ENCODE results near the gene BICRAL.
"Not testable (repeated sequence)": the region's sequence is repeated elsewhere in the genome, so short reads cannot be mapped to it uniquely, and the experiment has no call there.

The BICRAL gene

DNA sequence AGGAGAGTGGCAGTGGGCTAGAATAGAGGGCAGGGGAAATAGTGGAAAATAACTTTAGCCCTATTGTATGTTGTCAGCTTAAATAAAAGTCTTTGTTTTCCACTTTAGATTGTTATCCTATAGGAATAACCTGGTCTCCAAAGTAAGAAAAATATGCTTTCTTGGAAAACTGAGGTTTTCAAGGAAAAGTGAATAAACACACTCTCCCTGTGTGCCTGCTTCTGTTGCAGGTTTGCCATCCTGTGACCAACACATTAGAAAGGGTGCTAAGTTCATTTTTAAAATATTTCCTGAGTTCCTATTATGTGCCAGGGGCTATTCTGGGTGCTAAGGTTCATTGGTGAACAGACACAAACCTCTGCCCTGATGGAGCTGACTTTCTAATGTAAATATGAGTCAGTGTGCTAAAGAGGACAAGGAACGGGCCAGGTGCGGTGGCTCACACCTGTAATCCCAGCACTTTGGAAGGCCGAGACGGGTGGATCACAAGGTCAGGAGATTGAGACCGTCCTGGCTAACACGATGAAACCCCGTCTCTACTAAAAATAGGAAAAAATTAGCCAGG, 23.5 kb downstream of the BICRAL start:
- peaks cover 8% of the 10 kb centered on the region for H3K36me3 Mint-ChIP-seq (ENCODE audit: low read depth)
- no peaks in the 10 kb centered on the region for H3K4me1 Mint-ChIP-seq (ENCODE audit: low read depth)
- H3K4me3 Mint-ChIP-seq, result no peak overlapping the region
- no peak overlapping the region for H3K27ac Mint-ChIP-seq
- no peaks in the 10 kb centered on the region for H3K9me3 Mint-ChIP-seq
- H3K27me3 Mint-ChIP-seq, result no peaks in the 10 kb centered on the region

DNA sequence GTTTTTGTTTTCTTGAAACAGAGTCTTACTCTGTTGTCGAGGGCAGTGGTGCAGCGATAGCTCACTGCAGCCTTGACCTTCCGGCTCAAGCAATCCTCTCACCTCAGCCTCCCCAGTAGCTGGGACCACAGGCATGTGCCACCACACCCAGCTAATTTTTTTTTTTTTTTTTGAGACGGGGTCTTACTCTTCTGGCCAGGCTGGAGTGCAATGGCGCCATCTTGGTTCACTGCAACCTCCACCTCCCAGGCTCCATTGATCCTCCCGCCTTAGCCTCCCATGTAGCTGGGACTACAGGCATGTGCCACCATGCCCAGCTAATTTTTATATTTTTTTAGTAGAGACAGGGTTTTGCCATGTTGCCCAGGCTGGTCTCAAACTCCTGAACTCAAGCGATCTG, 24.5 kb downstream of the BICRAL start:
- not testable (repeated sequence) for H3K27me3 Mint-ChIP-seq

DNA sequence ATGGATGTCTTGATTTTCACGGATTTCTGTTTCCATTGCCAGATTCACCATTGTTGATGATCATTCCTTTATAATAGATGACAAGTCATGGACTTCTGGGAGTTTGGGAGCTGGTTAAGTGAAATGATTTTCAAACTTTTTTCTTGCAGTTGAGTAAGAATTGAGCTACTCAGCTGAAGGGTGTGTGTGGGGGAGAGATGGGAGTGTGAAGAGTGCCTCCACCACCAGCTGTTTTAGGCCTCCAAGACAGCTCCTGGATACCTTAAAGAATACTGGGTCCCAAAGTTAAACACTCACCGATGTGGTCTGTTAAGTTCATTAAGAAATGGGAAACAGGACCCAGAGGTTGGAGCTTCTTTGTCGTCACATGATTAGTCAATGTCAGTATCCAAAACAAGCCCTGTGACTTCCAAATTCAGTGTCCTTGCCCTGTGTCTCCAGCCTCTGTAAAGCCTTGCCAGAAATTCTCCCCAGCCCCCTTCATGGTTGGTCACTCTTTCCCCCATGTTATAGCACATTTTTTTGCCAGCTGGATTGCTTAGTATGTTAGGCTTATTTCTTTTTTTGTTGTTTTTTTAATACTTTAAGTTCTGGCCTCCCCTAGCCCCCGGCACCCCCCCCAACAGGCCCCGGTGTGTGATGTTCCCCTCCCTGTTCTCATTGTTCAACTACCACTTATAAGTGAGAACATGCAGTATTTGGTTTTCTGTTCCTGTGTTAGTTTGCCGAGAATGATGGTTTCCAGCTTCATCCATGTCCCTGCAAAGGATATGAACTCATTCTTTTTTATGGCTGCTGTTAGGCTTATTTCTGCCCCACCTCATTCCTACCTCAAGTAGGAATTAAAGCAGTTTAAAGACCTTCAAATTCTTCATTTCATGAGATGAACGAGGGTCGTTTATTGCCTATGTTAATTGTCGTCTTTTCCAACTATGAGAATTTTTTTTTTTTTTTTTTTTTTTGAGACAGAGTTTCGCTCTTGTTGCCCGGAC, 26.9 kb downstream of the BICRAL start:
- Mint-ChIP-seq H3K4me1 (ENCODE audit: low read depth) (peaks cover 20% of the 10 kb centered on the region), H3K27ac (no peak overlapping the region)

More for the DNA sequence above, 24.5 kb downstream of the BICRAL start:
- not testable (repeated sequence) for H3K4me3 Mint-ChIP-seq; H3K27ac Mint-ChIP-seq; H3K36me3 Mint-ChIP-seq (ENCODE audit: low read depth); H3K4me1 Mint-ChIP-seq (ENCODE audit: low read depth); H3K9me3 Mint-ChIP-seq

DNA sequence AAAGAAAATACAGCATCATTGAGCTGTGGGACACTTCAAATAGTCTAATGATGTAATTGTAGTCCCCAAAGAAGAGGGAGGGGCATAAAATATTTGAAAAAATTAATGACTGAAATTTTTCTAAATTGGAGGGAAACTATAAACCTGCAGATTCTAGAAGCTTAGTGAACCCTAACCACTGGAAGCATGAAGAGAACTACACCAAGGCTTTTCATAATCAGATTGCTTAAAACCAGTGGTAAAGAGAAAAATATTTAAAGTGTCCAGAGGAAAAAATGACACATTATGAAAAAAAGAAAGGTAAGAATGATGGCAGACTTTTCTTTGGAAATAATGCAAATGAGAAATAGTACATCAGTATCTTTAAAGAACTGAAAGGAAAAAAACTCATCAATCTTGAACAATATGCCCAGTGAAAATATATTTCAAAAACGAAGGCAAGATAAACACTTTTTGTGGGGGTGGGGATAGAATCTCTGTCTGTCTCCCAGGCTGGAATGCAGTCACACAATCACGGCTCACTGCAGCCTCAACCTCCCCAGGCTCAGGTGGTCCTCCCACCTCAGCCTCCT, 31.3 kb downstream of the BICRAL start:
- Mint-ChIP-seq H3K4me1 (ENCODE audit: low read depth) (peaks cover 27% of the 10 kb centered on the region), H3K9me3 (no peaks in the 10 kb centered on the region), H3K27me3 (no peaks in the 10 kb centered on the region), H3K27ac (peak overlapping the region; percentile 82), H3K4me3 (no peak overlapping the region), H3K36me3 (ENCODE audit: low read depth) (peaks cover 19% of the 10 kb centered on the region)

More for the DNA sequence above, 26.9 kb downstream of the BICRAL start:
- no peak overlapping the region for H3K4me3 Mint-ChIP-seq
- no peaks in the 10 kb centered on the region for H3K9me3 Mint-ChIP-seq
- peaks cover 16% of the 10 kb centered on the region for H3K36me3 Mint-ChIP-seq (ENCODE audit: low read depth)
- no peaks in the 10 kb centered on the region for H3K27me3 Mint-ChIP-seq

DNA sequence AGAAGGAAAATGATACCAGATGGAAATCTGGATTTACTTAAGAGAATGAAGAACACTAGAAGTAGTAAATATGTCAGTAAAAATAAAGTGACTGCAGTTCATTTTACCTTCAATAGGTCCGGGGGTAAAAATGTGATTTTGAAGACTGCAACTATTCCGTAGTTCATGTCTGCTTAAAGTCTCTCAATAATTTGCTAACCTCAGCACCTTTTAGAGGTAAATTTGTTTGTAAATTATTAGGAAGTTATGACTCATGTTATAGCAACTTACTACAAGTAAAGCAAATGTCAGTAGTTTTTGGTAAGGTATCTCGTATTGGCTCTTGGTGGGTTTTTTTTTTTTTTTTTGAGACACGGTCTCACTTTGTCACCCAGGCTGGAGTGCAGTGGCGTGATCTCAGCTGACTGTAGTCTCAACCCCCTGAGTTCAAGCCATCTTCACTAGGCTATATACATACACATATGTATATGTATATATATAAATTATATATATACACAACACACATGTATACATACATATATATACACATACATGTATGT, 32.1 kb downstream of the BICRAL start:
- H3K4me1 Mint-ChIP-seq (ENCODE audit: low read depth), result peaks cover 36% of the 10 kb centered on the region
- peak overlapping the region; percentile 82 for H3K27ac Mint-ChIP-seq
- peaks cover 15% of the 10 kb centered on the region for H3K36me3 Mint-ChIP-seq (ENCODE audit: low read depth)
- no peak overlapping the region for H3K4me3 Mint-ChIP-seq
- no peaks in the 10 kb centered on the region for H3K27me3 Mint-ChIP-seq
- H3K9me3 Mint-ChIP-seq, result no peaks in the 10 kb centered on the region

DNA sequence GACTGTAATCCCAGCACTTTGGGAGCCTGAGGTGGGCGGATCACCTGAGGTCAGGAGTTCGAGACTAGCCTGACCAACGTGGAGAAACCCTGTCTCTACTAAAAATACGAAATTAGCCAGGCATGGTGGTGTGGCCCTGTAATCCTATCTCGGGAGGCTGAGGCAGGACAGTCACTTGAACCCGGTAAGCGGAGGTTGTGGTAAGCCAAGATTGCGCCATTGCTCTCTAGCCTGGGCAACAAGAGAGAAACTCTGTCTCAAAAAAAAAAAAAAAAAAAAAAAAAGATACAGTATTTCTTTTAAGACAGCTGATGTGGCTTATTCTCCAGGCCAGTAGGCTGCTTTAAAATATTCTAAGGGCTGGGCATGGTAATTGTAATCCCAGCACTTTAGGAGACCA, 33.9 kb downstream of the BICRAL start:
- not testable (repeated sequence) for H3K9me3 Mint-ChIP-seq, H3K27me3 Mint-ChIP-seq, H3K4me3 Mint-ChIP-seq, H3K27ac Mint-ChIP-seq
- Mint-ChIP-seq H3K4me1 (ENCODE audit: low read depth) (peaks cover 51% of the 10 kb centered on the region), H3K36me3 (ENCODE audit: low read depth) (peaks cover 11% of the 10 kb centered on the region)

DNA sequence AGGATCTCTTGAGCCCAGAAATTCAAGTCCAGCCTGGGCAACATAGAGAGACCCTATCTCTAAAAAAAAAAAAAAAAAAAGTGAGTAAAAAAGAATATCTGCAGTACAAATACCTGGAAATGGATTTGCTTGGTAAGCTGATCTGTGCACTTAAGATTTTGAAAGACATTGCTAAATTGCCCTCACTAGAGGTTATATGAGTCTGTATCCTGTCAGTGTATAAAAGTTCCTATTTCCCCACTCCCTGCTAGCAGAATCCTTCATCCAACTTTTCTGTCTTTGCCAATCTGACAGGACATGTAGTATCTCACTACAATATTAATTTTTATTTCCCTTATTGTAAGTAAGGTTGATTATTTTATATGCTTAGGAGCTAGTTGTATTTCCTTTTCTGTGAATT, 36.1 kb downstream of the BICRAL start:
- peaks cover 49% of the 10 kb centered on the region for H3K4me1 Mint-ChIP-seq (ENCODE audit: low read depth)
- no peak overlapping the region for H3K4me3 Mint-ChIP-seq
- no peaks in the 10 kb centered on the region for H3K27me3 Mint-ChIP-seq
- peaks cover 3% of the 10 kb centered on the region for H3K36me3 Mint-ChIP-seq (ENCODE audit: low read depth)
- no peak overlapping the region for H3K27ac Mint-ChIP-seq
- H3K9me3 Mint-ChIP-seq, result no peaks in the 10 kb centered on the region

DNA sequence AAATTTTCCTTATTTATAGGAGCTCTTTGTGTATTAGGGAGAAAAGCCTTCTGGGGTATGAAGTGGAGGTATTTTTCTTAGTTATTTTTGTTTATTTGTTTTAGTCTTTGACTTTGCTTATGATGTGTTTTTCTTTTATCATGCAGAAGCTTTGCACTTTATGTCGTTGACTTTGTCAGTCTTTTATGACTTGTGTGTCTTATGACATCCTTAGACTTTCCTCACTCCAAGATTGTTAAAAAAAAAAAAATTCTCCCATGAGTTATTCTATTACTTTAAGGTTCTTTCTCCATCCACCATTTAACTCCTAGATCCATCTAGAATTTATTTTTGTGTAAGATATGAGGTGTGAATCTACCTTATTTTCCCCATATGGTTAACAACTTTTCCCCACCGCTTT, 36.6 kb downstream of the BICRAL start:
- Mint-ChIP-seq H3K4me3 (no peak overlapping the region), H3K4me1 (ENCODE audit: low read depth) (peaks cover 44% of the 10 kb centered on the region), H3K36me3 (ENCODE audit: low read depth) (peaks cover 3% of the 10 kb centered on the region), H3K9me3 (no peaks in the 10 kb centered on the region), H3K27me3 (no peaks in the 10 kb centered on the region), H3K27ac (peak overlapping the region; percentile 48)

DNA sequence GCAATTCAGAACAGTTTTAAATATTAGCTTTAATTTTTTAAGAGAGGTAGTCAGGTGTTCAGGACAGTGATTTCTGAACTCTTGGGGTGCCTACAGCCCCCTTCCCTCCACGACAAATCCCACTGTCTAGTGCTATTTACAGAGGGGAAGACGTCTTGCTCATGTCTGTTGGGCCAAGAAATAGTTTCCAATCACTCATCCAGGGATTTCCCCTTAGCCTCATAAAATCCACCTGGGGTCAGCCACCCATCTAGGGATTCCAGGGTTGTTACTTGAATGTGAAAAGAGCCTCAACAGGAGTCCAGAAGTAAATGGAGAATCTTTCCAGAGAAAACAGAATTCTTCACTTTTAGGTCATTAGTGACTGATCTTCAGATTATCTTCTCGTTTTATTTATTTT, 37.0 kb downstream of the BICRAL start:
- Mint-ChIP-seq H3K27me3 (no peaks in the 10 kb centered on the region), H3K27ac (peak overlapping the region; percentile 48), H3K9me3 (no peaks in the 10 kb centered on the region), H3K36me3 (ENCODE audit: low read depth) (peaks cover 3% of the 10 kb centered on the region), H3K4me3 (no peak overlapping the region), H3K4me1 (ENCODE audit: low read depth) (peaks cover 40% of the 10 kb centered on the region)

DNA sequence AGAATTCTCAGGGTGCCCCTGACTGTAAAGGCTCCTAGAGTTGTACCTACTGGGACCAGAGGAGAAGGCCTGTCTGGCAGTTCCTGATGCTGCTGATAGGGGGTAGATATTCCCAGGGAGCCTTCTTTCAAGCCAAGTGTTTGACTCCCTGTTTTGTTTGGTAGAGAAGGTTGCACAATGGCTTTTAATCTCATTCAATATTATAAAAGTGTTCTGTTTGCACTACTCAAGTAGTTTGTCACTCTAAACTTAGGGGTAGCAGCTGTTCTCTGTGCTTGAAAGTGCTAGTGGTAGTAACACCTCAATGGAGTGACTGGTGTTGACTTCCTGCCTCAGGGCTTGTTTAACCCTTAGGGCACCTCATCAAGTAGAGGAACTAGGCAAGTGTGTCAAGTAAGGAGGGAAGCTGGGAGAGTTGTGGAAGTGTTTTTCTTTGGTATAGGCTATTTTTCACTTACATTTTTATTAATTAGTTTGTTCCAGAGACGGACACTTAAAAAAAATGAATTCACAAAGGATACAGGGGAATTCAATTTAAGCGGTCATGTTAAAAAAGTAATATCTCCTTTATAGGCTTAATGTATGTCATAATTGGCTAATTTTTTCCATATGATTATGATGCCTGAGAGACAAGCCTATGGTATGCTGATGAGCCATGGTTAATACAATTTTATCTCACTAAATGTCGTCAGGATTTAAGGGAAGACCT, 38.1 kb downstream of the BICRAL start:
- no peaks in the 10 kb centered on the region for H3K9me3 Mint-ChIP-seq
- no peak overlapping the region for H3K4me3 Mint-ChIP-seq
- H3K4me1 Mint-ChIP-seq (ENCODE audit: low read depth), result peaks cover 37% of the 10 kb centered on the region
- H3K36me3 Mint-ChIP-seq (ENCODE audit: low read depth), result peaks cover 3% of the 10 kb centered on the region
- peak overlapping the region; percentile 66 for H3K27ac Mint-ChIP-seq
- no peaks in the 10 kb centered on the region for H3K27me3 Mint-ChIP-seq

DNA sequence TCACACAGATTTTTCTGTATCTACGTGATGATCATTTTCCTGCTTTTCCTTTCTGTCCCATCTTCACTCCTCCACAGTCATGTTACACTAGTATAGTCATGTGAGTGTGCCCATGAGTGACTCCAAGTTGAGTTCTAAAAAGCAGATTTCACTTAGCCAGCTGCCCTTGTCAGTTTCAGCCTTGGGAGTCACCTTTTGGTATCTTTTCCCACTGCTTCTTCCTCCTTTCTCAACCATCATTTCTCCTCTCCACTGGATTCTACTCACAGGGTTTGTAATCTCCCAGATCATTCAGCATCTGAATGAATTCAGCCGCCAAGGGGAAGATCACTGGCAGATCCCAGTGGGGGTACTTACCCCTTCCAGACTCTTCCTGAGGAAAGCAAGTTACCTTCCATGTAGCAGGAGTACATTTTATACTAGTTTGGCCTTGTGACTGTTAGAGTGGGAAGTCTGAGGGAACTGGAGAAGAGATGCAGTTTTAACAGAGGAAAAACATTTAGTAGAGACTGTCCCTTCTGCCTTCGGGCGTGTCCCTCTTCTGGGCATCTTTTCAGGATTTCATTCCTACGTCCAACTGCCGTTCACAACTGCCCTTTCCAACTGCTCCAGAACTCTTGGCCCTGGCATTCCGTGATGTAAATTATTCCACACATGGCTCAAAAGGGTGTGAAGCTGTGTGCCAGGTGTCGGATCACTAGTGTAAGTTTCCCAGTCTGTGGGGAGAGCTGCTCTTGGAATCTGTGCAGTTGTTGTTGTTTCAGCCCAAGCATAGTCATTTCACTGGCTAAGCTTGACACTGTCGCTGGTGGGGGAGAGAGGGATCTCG, 38.9 kb downstream of the BICRAL start:
- no peaks in the 10 kb centered on the region for H3K9me3 Mint-ChIP-seq
- no peak overlapping the region for H3K4me3 Mint-ChIP-seq
- H3K27ac Mint-ChIP-seq, result peak overlapping the region; percentile 61
- H3K36me3 Mint-ChIP-seq (ENCODE audit: low read depth), result peaks cover 3% of the 10 kb centered on the region
- H3K4me1 Mint-ChIP-seq (ENCODE audit: low read depth), result peaks cover 37% of the 10 kb centered on the region
- H3K27me3 Mint-ChIP-seq, result no peaks in the 10 kb centered on the region

DNA sequence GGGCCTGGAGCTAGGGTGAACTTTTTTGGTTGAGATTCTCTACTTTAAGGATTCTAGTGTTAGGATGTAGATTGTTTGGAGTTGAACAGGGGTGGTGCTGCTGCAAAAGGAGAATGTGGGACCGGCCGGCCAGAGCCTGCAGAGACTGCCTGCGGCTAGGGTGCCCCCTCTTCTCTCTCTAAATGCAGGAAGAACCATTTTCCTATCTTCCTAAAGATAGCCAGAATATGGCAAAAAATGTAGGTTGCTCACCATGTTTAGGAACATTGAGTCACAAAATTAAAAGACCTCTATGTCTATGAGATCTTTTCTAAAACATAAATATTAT, 39.5 kb downstream of the BICRAL start:
- H3K4me1 Mint-ChIP-seq (ENCODE audit: low read depth), result peaks cover 37% of the 10 kb centered on the region
- H3K4me3 Mint-ChIP-seq, result no peak overlapping the region
- H3K27ac Mint-ChIP-seq, result no peak overlapping the region
- H3K9me3 Mint-ChIP-seq, result no peaks in the 10 kb centered on the region
- no peaks in the 10 kb centered on the region for H3K27me3 Mint-ChIP-seq
- peaks cover 4% of the 10 kb centered on the region for H3K36me3 Mint-ChIP-seq (ENCODE audit: low read depth)

DNA sequence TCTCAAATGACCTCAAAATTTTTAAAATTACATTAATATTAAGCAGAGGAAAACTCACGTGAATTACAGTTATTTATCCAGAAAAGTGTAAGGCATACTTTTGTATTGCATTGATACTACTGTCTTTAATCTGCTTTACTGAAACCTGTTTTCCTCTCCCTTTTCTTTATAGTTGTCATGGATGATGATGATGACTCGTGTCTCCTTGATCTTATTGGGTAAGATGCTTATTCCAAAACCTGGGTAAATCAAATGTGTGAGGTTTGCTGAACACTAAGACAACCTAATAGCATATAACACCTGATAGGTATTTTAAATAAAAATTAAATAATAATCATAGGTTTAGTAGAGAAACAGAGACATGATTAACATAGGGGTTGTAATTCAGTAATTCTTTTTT, 40.0 kb downstream of the BICRAL start:
- Mint-ChIP-seq H3K27me3 (no peaks in the 10 kb centered on the region), H3K4me1 (ENCODE audit: low read depth) (peaks cover 37% of the 10 kb centered on the region), H3K4me3 (no peak overlapping the region), H3K9me3 (no peaks in the 10 kb centered on the region), H3K36me3 (ENCODE audit: low read depth) (peaks cover 8% of the 10 kb centered on the region), H3K27ac (no peak overlapping the region)

DNA sequence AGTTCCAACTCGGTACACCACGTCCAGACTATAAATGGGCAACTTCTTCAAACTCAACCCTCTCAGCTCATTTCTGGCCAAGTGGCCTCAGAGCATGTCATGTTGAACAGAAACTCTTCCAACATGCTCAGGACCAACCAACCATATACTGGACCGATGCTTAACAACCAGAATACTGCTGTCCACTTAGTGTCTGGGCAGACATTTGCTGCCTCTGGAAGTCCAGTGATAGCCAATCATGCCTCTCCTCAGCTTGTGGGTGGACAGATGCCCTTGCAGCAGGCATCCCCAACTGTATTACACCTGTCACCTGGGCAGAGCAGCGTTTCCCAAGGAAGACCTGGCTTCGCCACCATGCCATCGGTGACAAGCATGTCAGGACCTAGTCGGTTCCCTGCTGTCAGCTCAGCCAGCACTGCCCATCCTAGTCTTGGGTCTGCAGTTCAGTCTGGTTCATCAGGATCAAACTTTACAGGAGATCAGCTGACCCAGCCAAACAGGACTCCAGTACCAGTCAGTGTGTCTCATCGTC, 47.8 kb downstream of the BICRAL start:
- H3K4me3 Mint-ChIP-seq, result no peak overlapping the region
- H3K9me3 Mint-ChIP-seq, result no peaks in the 10 kb centered on the region
- H3K4me1 Mint-ChIP-seq (ENCODE audit: low read depth), result no peaks in the 10 kb centered on the region
- H3K27me3 Mint-ChIP-seq, result no peaks in the 10 kb centered on the region
- peaks cover 49% of the 10 kb centered on the region for H3K36me3 Mint-ChIP-seq (ENCODE audit: low read depth)
- no peak overlapping the region for H3K27ac Mint-ChIP-seq
